GM21515 (cell line): ENCODE data around the gene CHID1.

Source experiments
- ATAC-seq: cut with Tn5 transposase; IDR thresholded peaks from one replicate; pipeline ENCODE4 v1.9.1; 2021; ENCODE audit not compliant: unreplicated experiment

CHID1 gene

DNA sequence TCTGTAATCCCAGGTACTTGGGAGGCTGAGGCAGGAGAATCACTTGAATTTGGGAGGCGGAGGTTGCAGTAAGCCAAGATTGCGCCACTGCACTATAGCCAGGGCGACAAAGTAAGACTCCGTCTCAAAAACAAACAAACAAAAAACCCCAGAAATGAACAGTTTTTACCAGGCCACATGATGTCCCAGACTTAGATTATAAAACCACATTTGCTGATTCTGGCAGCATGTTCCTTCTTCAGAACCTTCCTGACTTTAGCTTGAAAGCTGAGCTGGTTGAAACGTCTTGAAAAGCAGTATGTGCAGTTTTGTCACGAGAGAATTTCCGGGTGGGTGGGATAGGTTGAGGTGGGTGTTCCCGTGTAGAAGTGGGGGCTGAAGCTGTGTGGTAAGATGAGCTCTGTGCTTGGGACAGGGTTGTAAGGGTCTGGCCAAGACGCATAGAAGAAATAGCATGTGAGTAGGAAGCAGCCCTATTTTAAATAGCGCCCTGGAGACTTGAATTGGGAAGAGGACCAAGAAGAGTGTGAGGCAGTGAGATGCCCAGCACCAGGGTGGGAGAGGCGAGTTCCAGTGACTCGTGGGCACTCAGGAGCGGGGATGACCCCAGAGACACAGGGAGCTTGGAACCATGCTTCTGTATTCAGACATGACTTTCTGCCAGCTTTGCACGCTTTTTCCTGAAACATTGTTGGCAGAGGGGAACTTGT lies 22.7 kb upstream of the CHID1 start:
- ATAC-seq, result no peak

DNA sequence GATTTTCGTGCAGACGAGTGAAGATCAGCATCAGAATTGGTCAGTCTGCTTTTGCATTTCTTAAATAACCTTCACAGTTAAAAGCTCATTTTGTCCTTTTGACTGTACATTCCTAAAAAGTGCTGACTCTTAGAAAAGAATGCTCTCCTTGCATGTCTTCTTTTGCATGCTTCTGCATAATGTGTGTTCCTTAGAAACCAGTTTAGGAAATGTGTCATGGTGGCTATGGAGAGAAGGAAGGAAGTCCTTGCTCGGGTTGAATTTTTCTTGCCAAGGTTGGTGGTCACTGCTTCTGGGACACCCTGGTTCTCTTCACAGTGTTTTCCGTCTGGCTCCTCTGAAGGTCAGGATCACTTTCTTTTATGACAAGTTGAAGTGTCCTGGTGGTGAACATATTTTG lies 21.8 kb upstream of the CHID1 start:
- ATAC-seq, result no peak

DNA sequence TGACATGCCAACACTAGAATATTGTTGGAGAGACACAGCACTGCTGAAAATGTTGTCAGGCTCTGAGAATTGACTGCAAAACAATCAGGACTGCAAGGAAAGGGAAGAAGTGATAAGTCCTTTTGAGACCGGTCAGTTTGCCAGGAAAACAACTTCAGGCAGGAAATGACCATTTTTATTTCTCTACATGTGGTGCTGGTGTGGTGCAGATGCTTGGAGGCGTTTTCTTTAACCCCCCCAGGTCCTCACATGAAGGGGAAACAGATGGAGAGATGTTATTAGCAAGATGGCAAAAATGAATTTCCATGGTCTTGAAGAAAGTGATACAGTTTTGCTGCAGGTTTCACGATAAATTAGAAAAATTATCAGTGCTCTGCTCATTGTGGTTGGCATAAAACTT lies 20.8 kb upstream of the CHID1 start:
- ATAC-seq, result no peak

DNA sequence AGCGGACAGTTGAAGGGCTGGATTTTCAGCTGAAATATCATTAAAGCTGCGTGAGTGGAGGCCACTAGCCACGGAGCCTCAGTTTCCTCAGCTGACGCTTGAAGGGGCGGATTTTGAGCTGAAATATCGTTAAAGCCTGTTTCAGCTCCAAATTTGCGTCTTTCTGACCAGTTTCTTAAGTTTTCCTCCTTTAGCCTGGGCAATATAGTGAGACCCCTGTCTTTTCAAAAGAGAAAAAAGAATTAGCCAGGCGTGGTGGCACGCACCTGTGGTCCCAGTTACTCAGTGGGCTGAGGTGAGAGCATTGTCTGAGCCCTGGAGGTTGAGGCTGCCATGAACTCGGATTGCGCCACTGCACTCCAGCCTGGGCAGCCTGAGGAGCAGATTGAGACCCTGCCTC lies 18.8 kb upstream of the CHID1 start:
- no peak for ATAC-seq

DNA sequence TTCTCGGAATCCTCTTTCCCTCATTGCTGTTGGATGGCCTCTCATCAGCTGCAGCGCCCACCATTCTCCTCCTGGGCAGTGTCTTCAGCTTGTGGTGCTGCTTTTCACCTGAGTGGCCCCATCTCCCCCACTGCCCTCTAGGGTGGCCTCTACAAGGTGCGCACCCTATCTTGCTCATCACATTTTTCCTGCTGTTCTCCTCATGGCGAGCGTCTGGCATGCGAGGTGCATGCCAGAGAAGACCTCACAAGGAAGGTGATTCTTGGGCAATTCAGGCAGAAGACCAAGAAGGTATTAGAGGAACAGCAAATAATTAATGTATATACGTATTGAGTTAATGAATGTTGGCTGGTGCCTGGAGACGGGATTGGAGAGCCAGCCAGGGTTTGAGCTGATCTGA lies 18.2 kb upstream of the CHID1 start:
- no peak for ATAC-seq

DNA sequence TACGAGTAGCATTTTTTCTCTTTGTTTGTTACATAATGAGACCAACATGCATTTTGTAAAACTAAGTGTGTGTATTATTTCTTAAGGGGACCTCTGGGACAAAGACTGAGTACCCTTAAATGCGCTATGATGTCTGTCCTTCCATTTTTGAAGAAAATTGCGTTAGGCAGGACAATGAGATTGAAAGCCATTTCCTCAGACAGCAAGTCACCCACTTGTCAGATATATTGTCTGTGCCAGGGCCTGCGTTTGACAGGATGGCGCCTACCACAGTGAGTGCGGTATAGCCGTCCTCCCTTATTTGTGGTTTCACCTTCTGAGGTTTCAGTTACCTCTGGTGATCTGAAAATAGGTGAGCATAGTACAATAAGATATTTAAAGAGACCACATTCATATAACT lies 17.3 kb upstream of the CHID1 start:
- ATAC-seq, result no peak

DNA sequence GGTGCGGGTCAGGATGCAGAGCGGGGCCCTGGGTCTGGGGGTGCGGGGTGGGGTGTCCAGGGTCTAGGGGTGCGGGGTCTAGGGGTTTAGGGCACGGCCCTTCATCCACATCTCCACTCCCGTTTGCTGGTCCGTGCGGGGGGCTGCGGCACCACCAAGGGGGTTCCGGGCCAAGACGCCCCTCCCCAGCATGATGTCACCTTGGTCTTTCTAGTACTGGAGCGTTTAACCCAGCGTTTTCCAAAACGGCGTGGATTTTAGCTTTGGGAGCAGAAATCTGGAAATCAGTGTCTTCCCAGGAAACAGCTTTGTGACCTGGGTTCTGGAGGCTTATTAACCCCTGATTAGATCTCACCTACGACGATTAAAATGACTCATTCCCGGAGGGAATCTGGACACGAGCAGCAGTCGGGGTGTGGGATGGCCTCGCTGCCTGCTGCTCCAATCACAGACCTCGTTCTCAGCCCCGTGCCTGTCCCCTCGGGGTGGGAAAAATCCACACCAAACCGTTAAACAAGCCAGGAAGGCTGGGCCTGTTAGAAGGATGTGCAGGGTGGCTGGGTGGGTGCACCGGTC lies 15.8 kb upstream of the CHID1 start:
- no peak for ATAC-seq

DNA sequence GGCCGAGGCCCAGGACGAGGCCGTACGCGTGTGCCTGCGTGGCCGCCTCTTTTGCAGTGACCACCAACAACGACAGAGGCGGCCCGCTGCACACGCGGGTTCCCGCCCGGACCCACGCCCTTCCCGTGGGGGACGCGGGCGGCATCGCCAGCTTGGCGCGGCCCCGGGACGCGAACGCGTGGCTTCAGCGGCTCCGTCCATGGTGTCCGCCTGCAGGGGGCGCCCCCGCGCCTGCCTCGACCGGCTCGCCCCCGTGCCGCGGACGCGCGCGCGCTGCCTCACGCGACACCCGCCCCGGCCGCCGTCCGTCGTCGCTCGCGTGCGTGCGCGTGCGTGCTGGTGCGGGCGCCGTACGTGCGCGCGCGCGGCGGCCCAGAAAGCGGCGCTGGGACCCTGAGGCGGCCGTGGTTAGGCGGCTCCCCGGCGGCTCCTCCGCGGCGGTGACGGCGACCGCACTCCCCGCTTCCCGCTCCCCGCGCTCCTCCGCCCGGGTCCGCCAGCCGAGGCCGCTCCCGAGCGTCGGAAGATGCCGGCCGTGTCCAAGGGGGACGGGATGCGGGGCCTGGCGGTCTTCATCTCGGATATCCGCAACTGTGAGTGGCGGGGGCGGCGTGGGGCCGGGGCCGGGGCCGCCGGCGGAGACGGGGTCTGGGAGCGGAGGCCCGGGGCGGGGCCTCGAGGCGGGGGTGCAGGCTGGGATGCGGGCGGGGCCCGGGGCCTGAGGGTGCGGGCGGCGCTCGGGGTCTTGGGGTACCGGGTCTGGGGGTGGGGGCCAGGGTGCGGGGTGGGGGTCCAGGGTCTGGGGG lies 15.1 kb upstream of the CHID1 start, which contains the start of gene AP2A2:
Gene AP2A2, plus strand, starts transcription at position 375 of the 806 bp plus-strand sequence. Its CDS starts 152 bp downstream, at position 527.
- peak; percentile 70 for ATAC-seq

DNA sequence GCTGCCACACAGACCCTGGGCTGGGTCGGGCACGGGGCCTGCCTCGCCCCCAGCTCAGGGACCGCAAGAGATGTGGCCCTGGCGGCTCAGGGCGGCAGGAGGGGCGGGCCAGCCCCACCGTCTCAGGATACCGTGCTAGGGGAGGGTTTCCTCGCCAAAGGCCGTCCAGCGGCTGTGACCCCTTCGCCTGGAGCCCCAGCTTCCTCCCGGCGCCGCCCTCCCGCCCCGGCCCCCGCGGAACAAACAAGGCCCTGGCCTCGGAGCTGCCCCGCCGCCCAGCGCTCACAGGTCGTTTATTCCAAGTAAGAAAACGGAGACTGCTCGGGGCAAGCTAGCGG lies 14.5 kb upstream of the CHID1 start:
- ATAC-seq, result no peak

DNA sequence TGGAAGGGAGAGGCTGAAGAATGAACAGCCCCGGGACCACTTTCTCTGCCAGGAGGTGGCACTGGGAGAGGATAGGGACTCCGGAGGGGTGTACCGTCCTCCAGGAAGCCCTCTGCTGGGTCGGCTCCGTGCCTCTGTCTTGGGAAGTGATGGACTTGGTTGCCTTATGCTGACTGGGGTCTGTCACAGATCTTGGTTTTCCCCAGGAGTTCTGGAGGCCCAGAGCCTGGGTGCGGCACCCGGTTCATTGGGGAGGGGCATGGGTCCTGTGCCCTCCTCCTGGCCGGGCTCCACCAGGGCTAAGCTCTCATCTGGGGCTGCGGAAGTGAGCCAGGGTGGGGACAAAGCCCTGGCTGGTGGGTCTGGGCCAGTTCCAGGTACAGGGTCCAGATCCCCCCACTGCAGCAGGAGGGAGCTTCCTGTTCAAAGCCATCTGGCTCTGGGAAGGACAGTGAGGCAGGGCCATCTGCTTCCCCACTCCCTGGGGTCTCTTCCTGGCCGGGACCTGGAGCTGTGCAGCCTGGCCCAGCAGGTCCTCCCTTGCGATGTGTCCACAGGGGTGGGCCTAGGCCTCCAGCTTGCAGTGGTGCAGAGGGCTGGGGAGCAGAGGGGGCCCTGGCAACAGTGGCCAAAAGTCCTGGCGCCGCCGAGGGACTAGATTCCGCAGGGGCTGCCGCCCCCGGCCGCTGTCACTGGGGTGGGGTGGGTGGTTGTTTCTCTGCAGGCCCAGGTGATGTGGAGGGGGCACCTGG lies 14.0 kb upstream of the CHID1 start:
- no peak for ATAC-seq

DNA sequence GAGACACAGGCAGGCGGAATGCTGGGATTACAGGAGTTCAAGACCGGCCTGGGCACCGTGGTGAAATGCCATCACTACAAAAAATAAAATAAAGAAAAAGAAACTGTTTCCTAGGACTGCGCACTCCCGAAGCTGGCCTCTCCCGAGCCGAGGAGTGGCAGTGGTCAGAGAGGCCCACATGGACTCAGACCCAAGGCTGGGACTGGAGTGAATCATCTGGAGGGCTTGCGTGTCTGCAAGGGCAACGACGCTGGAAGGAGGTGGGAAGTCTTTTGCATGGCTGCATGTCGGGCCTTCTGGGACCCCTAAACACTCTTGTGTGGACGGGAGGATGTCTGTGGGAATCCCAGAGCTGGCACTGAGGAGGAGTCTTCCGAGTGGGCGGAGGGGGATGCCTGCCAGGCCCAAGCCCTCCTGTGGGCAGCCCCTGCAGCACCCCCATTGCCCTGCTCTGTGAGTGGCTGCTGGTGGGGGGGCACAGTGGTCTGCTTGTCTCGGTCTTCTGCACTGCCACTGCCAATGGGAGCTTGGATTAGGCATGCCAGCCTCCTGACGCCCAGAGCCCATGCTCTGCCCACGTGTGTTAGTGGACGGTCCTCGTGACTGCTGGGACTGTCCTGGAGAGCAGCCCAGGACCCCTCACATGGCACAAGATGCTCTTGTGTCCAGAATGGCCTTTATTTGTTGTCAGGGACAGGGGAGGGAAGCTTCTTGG lies 13.2 kb upstream of the CHID1 start:
- no peak for ATAC-seq

DNA sequence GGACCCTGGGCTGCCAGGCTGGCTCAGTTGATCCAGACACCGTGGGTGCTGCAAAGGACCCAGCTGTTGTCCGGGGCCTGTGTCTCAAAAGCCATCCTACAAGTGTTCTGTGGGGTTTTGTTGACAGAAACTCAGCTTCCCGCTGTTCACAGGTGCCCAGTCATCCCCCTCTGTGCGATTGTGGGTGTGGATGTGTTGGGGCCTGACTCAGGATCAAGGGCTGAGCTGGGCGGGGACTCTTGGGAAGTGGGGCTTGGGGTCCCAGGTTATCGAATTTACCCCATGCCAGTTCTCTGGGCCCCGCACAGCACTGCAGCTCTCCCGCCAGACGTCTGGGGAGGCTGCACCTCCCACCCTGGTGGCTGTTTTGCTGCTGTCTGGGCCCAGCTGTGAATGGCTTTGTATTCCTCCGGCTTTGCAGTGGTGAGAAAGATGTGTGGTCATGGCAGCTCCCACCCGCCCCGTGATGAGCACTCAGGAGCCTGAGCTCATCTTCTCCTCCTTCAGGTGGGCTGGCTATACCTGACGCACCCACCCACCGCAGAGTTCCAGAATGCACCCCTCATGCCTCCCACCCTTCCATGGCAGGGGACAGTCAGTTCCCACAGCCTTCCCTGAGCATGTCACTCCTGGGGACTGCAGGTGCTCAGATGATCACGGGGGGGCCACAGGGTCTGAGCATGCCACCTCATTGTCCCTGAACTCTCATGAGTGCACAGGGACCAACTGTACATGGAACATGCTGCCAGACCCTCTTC lies 11.5 kb upstream of the CHID1 start:
- ATAC-seq, result no peak

DNA sequence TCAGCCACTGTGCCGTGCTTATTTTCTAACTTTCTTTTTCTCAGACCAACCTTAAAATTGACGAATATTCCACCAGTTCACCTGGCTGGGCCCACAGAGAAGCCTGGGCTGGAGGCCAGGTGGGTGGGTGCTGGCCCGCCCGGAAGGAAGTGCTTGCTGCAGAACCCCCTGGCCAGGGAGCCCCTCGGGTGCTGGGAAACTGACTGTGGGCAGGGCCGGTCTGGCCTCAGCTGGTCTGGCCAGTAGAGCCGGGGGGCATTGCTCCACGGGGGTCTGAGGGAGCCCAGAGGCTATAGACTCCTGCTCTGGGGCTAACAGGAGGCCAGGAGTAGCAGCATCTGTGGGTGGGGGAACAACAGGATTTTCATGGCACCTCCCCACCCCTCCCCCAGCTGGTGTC lies 6.8 kb upstream of the CHID1 start:
- ATAC-seq, result no peak

DNA sequence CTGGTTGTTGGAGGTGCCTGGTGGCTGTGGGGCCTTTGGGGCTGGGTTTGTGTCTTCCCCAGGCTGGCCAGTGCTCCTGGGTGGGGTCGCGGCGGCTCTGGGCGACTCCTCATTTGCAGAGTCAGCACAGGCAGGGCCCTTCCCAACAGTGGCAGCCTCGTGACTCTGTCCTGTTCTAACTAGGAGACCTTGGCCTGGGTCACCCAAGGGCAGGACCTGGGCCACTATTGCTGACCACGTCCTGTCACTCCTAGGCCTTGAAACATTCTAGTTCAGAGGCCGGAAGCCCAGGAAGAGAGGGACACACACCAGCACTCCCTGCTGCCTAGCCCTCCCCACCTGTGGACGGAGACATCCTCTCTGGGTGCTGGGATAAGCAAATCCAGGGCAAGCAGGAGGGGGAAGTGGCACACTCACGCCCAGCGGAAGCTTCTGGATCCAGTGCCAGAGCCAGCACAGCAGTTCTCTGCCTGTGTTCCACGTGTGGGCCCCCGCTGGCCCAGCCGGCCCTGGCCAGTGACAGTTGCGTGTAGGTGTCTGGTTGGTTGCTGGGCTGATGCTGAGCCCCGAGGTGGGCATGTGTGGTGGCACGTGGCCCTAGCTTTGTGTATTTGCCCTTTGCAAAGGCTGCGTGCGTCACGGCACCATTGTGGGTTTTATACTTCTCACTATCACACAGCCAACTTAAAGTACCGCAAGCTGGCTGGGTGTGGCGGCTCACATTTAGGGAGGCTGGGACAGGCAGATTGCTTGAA lies 4.3 kb upstream of the CHID1 start:
- no peak for ATAC-seq

DNA sequence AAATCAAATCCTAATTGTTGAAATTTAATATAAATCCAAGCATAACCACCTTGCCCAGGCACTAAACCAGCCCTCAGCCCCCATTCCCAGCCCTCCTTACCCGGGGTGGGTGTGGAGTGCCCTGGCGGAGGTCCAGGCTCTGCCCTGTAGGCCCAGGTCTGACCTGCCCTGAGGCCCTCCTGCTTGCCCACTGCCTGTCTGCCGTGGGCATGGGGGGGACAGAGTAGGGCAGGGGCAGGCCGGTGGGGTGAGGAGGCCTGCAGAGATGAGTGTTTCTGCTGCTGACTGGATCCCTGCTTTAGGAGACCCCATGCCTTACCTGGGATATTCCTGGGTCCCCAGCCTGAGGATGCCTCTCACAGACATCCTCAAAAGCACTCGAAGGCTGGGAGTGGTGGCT lies 3.6 kb upstream of the CHID1 start:
- no peak for ATAC-seq

DNA sequence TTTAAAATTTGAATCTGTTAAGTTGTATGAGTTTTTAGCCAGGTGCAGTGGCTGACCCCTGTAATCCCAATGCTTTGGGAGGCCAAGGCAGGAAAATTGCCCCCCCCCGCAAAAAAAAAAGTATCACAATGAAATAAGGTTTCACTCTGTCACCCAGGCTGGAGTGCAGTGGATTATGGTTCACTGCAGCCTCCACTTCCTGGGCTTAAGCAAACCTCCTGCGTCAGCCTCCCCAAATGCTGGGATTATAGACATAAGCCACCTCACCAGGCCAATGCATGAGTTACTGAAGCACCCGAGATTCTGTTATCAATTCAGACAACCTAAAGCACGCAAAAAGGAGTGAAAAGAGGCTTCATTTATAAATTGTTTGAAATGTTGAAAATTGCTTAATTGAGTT lies 2.4 kb upstream of the CHID1 start:
- no peak for ATAC-seq

DNA sequence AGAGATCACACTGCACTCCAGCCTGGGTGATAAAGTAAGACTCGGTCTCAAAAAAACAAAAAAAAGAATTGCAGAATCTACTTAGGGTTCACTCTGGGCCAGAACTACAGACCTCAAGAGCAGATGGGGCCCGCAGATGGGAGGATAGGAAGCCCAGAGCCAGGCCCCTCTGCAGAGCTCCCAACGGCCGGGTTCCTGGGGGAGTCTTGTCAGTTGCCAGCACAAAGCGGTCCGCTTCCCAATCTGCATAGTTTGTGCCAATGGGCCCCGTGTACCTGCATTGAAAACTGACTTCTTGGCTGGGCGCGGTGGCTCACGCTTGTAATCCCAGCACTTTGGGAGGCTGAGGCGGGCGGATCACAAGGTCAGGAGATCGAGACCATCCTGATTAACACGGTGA lies 1.7 kb upstream of the CHID1 start:
- no peak for ATAC-seq

DNA sequence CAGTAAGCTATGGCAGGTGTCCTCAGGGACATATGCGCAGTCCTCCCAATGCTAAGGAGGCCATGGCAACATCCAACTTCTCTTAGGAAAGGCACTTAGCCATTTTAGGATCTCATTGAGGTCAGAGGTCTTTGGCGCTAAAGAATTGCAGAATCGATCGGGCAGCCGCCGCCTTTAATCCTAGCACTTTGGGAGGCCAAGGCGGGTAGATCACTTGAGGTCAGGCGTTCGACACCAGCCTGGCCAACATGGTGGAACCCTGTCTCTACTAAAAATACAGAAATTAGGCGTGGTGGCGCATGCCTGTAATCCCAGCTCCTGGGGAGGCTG lies 1.2 kb upstream of the CHID1 start:
- ATAC-seq, result no peak

DNA sequence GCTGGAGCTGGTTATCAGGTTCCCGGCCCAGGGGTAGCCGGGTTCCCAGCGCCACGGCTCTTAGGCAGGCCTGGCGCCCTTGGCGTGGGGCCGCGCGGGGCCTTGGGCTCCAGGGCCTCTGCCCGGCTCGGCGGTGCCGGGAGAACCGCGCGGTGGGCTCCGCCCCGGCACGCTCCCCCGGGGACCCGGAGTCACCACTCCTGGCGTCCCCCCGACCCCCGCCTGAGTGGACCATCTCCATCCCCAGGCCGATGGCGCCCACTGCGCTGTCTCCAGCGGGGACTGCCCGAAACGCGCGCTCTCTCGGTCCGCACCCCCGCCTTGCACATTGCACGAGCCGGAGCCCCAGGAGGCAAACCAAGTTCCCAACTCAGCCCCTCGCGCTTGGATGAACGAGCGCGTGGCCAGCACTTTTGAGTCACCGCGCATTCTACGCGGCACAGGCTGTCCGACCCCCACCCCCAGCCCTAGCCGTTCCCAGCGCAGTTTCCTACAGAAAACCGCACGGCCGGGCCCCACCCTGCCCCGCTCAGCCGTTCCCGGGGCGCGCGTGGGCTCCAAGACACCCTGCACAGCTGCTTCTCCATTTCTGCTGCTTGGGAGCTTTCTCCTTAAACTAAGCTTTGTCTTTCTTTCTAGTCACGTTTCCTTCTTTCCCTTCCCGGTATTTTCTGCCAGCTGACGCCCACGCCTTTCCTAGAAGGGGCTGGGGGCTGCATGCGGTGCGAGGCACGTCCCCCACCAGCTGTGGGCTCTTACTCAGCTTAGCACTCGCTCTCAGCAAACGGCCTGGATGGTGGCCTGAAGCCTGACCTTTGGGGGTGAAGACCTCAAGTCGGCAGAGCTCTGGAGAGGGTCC lies 650 bp upstream of the CHID1 start:
- ATAC-seq, result no peak
